Adrenal gland (tissue), 5 donors: ENCODE results near the gene RGS7.

Experiments
- CTCF ChIP-seq, 6 experiments: fragments of 450-650 bp in 4 of 6; fragments of 200-600 bp in 2 of 6; sonication (generic) in 1 of 6; IDR thresholded peaks; 1 replicate in 5 of 6; 2 replicates in 1 of 6; pipeline versions ENCODE4 v1.5.1 to v1.8.0; 2016 to 2021; ENCODE audit warnings: antibody characterized with exemption in 6 of 6, mild to moderate bottlenecking in 2 of 6, moderate library complexity in 1 of 6
- POLR2A ChIP-seq, 2 donors: fragments of 450-650 bp; IDR thresholded peaks; one replicate each; pipeline ENCODE4 v1.6.1; 2017; ENCODE audit warnings: antibody characterized with exemption in 2 of 2, mild to moderate bottlenecking in 2 of 2, moderate library complexity in 1 of 2
- donor health status: DM: no; HTN: no; CAD: no.

- TF ChIP-seq POLR2A (IDR thresholded peaks at IDR 0.05) (no peak), CTCF (IDR thresholded peaks at IDR 0.05) (no peak)
Measured at GRCh38 chr1:241024834-241025233, 332.2 kb downstream of the RGS7 start.
